Body of pancreas (tissue), 4 donors: ENCODE data around the gene AGXT2.

Source experiments
- POLR2A ChIP-seq, 3 donors: fragments of 450-650 bp; IDR thresholded peaks; one replicate each; pipeline ENCODE4 v1.6.1; 2016; ENCODE audit warnings: antibody characterized with exemption in 3 of 3, mild to moderate bottlenecking in 2 of 3
- TF ChIP-seq, protein P1 (sequence below), 7 experiments: fragments of 450-650 bp in 4 of 7; fragments of 200-600 bp in 3 of 7; sonication (generic) in 3 of 7; IDR thresholded peaks; one replicate each; pipeline ENCODE4 v1.5.1; 2016 to 2019; ENCODE audit warnings: antibody characterized with exemption in 7 of 7

DNA sequence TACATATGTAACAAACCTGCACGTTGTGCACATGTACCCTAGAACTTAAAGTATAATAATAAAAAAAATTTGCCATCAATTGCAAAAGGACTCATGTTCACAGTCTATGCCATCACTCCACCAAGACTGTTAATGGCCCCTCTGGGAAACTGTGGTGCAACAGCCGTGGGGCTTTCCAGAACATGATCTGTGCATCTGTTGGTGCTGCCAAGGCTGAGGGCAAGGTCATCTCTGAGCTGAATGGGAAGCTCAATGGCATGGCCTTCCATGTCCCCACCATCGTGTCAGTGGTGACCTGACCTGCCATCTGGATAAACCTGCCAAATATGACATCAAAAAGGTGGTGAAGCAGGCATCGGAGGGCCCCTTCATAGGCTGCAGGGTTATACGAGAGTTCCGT lies 33.4 kb upstream of the AGXT2 start:
- TF ChIP-seq, protein P1, sequence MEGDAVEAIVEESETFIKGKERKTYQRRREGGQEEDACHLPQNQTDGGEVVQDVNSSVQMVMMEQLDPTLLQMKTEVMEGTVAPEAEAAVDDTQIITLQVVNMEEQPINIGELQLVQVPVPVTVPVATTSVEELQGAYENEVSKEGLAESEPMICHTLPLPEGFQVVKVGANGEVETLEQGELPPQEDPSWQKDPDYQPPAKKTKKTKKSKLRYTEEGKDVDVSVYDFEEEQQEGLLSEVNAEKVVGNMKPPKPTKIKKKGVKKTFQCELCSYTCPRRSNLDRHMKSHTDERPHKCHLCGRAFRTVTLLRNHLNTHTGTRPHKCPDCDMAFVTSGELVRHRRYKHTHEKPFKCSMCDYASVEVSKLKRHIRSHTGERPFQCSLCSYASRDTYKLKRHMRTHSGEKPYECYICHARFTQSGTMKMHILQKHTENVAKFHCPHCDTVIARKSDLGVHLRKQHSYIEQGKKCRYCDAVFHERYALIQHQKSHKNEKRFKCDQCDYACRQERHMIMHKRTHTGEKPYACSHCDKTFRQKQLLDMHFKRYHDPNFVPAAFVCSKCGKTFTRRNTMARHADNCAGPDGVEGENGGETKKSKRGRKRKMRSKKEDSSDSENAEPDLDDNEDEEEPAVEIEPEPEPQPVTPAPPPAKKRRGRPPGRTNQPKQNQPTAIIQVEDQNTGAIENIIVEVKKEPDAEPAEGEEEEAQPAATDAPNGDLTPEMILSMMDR (IDR thresholded peaks at IDR 0.05), result no peak
- TF ChIP-seq POLR2A (IDR thresholded peaks at IDR 0.05), result no peak
